Stimulated activated CD8-positive, alpha-beta memory T cell treated with anti-CD3 and anti-CD28 coated beads, Interleukin-12 subunit alpha, Interleukin-12 subunit beta, amount 100 ng/mL, for 24 hours (primary cell): ENCODE results near the gene CYB5R4.
"Not testable (repeated sequence)": the region's sequence is repeated elsewhere in the genome, so short reads cannot be mapped to it uniquely, and the experiment has no call there.

Experiments used
- DNase-seq: peaks from one replicate; pipeline ENCODE4 v3.0.0-alpha.2; 2020; ENCODE audit errors: extremely low read depth

The CYB5R4 gene

DNA sequence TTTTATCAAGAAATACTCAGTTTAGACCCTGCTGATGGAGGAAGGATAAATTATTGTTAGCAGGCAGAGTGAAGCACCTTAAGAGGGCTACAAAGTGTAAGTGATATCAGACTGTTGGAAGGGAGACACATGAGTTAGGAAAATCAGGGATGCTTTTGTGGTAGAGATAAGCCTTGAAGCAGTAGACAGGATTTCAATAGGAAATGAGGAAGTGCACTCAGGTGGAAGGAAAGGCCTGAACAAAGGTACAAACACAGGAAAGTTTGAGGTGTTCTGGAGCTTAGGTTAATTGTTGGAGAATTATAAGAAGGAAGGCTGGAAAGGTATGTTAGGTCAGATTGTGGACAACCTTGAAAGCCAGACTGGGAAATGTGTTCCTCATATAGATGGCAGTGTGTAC, 7.6 kb downstream of the CYB5R4 start:
- no peak for DNase-seq

DNA sequence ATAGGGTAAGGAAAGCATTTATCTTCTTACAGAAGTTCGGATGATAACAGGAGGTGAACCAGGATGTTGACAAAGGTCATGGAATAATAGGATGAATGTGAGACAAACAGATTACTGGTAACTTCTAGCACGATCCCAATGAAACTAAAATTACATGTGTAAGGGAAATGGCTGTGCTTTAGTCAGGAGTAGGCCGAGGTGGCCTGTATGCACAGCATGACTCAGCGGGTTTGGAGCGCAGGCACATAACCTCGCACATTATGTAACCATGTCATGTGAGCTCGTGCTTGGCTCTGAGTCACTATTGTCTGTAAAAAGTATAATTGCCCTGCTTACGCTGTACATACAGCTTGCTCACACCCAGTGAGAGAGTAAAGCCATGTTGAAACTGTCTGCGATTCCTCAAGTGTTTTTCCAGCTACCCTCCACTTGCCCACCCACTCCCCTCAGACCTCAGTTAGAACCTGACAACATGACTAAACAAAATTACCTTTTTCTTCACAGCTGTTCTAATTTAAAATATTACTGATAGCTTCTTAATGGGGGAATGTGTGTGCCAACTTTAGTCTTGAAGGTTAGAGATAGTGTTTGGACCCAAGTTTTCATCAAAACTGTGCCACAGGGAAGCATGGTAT, 8.2 kb downstream of the CYB5R4 start:
- no peak for DNase-seq

DNA sequence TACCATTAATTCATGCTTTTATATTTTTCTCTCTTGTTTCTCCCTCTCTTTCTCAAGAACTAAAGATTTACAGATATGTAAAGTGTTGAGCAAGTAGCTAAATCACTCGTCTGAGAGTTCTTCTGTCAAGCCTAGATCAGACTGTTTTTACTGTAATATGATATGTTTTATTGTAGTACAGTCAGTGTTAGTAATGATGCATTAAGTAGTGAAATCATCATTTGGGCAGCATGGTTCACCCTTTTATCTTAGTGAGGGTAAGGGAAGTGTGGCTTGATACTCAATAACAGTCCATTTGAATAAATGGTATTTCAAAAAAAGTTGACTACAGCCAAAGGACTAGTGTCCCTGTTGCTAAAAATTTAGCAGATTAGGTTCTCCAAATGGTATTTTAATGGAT, 9.2 kb downstream of the CYB5R4 start:
- no peak for DNase-seq

DNA sequence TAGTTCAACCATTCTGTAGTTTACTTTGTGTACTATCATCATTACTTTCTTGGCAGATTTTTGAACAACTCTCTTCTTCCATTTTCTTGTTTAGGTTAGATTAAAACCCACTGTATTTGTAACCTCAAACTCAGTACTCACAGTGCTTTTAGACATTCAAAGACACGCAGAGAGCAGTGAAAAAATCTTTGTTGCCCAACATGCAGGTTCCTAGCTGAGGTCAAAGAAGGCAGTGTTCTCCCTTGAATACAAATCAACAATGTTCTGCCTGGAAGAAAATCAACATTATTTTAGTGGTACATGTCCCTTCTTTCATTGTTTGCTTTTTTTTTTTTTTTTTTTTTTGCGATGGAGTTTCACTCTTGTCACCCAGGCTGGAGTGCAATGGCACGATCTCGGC, 11.2 kb downstream of the CYB5R4 start:
- no peak for DNase-seq

DNA sequence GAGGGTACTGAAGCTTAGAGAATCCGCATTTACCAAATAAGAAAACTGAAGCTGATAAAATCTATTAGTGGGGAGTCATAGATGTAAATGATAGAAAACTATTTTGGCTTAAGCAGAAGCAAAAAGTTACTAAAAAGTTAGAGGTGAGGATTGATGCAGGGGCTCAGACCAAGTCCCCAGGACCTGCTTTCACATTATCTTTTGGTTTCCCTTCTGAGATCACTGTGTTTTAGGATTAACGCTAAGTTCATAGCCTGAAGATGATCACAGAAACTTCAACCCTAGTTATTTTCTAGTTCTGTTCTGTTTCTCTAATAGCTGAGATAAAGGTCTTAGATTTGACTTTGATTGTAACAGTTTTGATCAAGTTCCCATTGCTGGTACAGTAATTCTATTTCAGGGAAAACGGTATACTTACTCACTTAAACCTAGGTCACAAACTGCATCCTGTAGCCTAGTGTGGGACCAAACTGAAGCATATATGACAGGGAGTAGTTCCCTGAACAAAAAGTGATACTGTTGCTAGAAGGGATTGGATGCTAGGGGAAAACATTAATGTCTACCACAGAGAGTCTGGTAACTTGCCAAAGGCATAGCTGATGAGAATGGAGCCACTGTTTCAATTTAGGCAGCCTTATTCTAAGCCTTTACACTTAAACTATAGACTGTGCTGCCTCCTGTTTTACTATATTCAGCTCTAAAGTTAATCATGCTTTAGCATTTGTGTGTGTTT, 13.1 kb downstream of the CYB5R4 start:
- DNase-seq, result no peak

DNA sequence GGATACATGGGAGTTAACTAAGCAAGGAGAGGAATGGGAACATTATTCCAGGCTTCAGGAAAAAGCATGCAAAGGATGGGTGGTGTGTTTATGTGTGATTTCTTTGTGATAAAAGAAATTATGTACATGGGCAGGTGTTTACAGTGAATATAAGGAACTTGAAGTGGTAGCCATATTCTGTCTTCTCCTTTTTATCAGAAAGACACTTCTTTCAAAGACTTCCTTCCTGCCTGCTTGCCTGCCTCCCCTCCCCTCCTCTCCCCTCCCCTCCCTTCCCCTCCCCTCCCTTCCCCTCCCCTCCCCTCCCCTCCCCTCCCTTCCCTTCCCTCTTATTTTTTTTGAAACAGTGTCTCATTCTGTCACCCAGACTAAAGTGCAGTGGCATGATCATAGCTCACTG, 14.4 kb downstream of the CYB5R4 start:
- DNase-seq, result no peak

DNA sequence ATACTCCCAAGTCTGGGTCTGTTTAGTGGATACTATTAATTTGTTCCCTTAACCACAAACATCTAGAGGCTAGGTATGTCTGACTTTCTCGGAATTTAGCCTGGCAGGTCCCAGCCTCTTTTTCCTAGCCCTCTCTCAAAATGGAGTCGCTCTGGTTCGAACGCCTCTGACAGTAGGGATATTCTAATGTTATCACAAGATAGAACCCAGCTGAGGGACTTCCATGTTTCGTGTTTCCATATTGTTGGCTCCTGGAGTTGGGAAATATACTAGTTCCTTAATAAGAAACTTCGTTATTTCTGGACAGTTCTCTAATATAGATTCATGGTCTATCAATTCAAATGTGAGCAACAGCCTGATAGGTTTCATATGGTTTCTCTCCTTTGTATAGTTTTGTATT, 16.4 kb downstream of the CYB5R4 start:
- no peak for DNase-seq

DNA sequence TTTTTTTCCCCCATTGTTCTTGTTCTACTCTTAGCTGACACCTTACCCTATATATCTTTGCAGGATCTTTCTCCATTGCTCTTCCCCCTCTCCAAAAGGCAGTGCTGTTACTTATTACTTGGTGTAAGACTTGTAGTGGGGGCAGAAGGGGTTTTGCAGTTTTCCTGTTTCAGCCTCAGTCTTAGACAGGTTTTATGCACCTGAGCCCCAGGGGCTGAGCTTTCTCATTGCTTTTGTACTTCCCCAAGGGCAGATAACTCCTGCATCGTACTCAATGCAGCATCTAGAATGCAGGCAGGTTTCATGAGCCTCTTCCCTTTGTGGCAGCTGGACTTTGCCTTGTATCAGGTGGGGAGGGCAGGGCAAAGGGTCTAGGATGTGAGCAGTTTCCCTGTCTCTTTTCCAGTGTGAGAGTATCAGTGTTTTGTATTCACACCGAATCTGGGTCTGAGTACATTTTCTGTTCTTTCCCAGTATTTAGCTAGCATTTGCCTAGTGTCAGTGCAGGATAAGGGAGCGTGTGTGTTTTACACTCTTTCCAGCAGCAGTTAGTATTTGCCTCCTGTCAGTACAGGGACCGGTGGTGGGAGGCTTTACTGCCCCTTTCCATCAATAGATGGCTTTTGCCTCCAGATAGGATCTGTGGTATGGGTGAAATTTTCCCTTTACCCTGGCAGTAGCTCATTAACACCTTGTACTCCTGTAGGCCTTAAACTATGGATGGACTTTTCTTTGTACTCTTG, 19.6 kb downstream of the CYB5R4 start:
- DNase-seq, result no peak

DNA sequence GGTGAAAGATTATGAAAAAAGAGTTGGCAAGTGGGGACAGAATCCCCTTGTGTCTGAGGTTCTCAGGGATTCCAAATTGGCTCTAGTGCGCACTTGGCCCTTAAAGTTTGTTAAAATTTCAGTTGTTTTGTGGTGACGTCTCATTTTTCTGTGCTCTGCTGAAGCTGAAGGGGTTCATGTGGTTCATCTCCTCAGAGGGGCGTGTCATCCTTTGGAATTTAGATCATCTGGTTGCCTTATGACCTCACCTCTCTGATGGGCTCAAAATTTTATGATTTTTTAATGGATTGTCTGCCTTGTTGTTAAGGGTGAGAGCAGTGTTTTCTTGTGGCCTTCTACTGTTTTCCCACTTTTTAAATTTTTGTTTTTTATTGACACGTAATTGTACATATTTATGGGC, 20.3 kb downstream of the CYB5R4 start:
- no peak for DNase-seq

DNA sequence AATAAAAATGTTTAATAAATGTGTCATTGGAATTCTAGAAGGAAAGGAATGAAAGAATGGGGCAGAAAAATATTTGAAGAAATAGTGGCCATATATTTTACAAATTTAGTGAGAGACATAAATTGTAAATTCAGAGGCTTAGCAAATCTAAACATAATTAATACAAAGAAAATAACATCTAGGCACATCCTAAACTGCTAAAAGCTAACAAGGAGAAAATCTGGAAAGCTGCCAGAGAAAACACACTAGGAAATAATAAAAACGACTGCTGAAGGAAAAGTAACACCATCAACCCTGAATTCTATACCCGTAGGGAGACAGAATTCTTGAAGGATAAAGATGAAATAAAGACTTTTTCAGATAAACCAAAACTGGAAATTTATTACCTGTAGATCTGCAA, 23.8 kb downstream of the CYB5R4 start:
- DNase-seq, result no peak

DNA sequence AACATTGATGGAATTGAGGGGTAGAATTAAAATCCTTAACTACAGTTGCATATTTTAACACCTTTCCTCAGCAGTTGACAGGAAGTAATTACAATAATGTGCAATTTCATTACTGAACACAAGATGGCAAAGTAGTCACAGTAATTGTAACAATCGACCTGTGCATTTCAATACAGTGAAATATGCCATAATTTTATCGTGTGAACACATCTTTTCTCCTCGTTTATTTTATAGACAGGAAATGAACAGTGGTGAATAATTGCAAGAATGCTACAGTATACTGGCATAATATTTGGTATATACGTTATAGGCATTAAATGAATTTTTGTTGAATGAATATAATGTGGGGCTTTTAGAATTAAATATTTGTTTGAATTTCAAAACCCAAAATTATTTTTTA, 25.0 kb downstream of the CYB5R4 start:
- DNase-seq, result no peak

DNA sequence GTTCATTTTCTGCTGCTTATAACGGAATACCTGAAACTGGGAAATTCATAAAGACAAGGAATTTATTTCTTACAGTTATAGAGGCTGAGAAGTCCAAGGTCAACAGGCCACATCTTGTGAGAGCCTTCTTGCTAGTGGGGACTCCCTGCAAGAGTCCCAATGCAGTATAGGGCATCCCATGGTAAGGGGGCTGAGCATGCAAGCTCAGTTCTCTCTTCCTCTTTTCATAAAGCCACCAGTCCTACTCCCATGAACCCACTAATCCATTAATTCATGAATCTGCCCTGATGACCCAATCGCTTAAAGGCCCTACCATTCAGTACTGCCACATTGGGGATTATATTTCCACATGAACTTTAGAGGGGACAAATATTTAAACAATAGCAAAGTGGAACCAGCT, 26.5 kb downstream of the CYB5R4 start:
- no peak for DNase-seq

DNA sequence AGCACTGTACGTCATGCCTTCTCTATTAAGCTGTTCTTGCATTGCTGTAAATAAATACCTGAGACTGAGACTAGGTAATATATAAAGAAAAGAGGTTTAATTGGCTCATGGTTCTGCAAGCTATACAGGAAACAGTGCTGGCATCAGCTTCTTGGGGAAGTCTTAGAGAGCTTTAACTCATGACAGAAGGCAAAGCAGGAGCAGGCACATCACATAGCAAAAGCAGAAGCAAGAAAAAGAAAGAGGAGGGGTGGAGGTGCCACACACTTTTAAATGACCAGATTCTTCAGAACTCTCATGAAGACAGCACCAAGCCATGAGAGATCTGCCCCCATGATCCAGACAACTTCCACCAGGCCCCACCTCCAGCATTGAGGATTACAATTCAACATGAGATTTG, 30.1 kb downstream of the CYB5R4 start:
- DNase-seq, result no peak

DNA sequence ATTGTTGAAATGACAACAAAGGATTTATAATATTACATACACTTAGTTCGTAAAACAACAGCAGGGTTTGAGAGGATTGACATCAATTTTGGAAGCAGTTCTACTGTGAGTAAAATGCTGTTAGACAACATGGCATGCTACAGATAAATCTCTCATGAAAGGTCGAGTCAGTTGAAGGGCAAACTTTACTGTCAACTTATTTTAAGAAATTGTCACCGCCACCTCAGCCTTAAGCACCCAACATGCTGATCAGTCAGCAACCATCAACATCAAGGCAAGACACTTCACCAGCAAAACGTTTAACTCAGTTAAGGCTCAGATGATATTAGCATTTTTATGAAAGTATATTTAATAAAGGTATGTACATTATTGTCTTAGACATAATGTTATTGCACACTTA, 31.0 kb downstream of the CYB5R4 start:
- DNase-seq, result no peak

DNA sequence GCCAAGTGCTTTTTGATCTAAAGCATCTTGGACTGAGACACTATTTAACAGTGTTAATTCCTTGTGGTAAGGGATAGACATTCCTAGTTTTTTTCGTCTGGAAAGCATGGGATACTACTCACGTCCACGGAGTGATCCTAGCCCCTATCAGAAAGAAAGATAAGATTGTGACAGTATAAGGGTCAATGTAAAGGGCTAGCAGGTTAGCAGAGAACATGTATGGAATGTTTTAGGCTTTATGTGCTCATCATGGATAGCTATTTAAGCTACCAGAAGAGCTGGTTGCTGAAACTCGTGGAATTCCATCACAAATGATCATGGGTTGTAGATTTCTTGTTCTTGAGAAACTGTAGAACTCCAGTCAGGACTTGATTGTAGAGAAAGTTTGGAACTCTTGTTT, 32.1 kb downstream of the CYB5R4 start:
- no peak for DNase-seq

DNA sequence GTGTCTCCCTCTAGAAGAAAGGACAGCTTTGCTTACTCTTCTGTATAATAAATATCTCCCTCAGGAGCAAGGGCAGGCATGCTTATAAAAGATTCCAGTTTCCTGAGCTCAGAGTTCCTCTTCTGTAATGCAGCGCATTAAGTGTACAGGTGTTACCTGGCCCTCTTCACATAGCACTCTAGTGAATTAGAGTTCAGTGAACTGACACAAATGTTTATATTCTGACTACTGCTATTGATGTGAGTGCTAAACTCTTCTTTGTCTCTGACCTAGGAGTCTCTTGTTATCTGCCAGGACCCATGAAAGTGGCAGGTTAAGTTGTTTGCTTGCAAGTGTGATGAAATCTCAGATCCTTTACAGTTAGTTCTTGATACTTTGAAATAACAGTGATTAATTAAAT, 33.5 kb downstream of the CYB5R4 start:
- DNase-seq, result no peak

DNA sequence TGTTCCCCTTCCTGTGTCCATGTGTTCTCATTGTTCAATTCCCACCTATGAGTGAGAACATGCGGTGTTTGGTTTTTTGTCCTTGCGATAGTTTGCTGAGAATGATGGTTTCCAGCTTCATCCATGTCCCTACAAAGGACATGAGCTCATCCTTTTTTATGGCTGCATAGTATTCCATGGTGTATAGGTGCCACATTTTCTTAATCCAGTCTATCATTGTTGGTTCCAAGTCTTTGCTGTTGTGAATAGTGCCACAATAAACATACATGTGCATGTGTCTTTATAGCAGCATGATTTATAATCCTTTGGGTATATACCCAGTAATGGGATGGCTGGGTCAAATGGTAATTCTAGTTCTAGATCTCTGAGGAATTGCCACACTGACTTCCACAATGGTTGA, 37.6 kb downstream of the CYB5R4 start:
- not testable (repeated sequence) for DNase-seq

DNA sequence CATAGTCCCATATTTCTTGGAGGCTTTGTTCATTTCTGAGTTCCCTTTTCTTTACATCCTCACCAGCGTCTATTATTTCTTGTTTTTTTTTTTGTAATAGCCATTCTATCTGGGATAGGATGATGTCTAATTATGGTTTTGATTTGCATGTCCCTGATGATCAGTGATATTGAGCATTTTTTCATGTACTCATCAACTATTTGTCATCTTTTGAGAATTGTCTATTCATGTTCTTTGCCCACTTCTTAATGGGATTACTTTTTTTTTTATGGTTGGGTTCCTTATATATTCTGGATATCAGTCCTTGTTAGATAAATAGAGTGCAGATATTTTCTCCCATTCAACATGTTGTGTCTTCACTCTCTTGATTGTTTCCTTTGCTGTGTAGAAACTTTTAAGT, 42.1 kb downstream of the CYB5R4 start:
- DNase-seq, result no peak

DNA sequence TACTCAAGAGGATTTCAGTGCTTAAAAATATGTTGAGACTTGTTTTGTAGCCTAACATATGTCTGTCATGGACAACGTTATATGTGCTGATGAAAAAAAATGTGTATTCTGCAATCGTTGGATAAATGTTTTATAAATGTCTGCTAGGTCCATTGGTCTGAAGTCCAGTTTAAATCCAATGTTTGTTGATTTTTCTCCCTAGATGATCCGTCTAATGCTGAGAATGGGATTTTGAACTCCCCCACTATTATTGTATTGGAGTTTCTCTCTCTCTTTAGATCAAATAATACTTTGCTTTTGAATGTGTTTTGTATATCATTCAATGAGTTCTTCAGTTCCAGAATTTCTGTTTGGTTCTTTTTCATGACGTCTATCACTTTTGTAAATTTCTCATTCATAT, 44.9 kb downstream of the CYB5R4 start:
- DNase-seq, result no peak

DNA sequence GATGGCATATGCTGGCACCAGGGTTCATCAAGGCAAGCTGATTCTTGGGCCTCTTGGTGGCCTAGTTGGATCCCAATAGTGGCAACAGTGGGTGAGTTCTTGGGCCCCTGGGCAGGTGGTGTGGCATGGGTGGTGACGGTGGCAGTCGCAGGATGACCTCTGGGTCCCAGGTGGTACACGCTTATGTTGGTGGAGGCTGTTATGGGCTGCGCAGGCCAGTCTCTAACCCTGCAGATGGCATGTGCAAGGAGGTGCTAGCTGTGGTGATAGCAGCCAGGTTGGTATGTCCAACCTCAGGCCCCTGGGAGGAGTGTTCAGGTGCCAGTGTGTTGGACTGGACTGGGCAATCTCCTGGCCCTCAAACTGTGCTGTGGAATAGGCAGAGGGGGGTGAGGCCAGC, 46.2 kb downstream of the CYB5R4 start:
- DNase-seq, result no peak

DNA sequence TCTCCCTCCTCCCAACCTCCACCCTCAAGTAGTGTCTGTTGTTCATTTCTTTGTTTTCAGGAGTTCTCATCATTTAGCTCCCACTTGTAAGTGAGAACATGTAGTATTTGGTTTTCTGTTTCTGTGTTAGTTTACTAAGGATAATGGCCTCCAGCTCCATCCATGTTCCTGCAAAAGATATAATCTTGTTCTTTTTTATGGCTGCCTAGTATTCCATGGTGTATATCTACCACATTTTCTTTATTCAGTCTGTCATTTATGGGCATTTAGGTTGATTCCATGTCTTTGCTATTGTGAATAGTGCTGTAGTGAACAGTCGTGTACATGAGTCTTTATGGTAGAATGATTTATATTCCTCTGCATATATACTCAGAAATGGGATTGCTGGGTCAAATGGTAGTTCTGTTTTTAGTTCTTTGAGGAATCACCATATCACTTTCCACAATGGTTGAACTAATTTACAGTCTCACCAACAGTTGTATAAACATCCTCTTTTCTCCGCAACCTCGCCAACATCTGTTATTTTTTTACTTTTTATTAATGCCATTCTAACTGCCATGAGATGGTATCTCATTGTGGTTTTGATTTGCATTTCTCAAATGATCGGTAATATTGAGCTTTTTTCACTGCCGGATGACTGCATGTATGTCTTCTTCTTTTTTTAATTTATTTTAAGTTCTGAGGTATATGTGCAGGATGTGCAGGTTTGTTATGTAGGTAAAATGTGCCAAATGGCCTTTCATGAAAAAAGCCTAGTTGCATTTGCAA, 48.3 kb downstream of the CYB5R4 start:
- not testable (repeated sequence) for DNase-seq

DNA sequence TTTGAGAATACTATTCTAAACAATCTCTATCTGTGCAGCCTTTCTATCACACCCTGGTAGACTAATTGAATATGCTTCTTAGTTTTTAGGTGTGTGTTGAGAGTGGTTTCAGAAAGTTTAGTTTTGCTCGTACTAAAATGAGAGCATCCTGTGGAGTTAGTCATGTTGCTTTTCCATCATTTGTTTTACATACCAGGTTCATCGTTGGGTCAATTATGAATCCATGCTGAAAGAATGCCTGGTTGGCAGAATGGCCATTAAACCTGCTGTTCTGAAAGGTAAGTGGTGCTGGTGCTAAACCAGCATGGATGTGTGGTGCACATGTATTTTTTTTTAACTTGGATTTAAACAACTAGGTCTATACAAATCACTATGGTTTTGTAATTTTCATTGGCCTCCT, 49.3 kb downstream of the CYB5R4 start:
- DNase-seq, result no peak
